ENCODE data around the gene KCNC2.

GRCh38 chr12:75196865-75197264 is 12.8 kb downstream of the KCNC2 start:
- TF ChIP-seq CTCF (IDR thresholded peaks at IDR 0.05; ENCODE audit: insufficient read depth, low read length, poor library complexity, severe bottlenecking) (no peak), EZH2phosphoT487 (conservative IDR thresholded peaks at IDR 0.05; ENCODE audit: low read length) (no peak)

All from SU-DHL-6 (cell line).